K562 (cell line): ENCODE data around the gene SPSB1. TPM values are rescaled to one million over a fixed set of nuclear protein-coding genes. Genes with fewer than 3 reads are reported as not detected.
"Not testable (repeated sequence)": the region's sequence is repeated elsewhere in the genome, so short reads cannot be mapped to it uniquely, and the experiment has no call there.

Experiments
- ATAC-seq: fragments of 200-7000 bp; cut with Tn5 transposase; 3 replicates; pipeline ENCODE4 v1.9.1; 2020; ENCODE audit warnings: moderate library complexity
- BruUV-seq: library from RNA; stranded (reverse); fragments of 400-500 nt; replicated peaks from 2 replicates; lab custom pipeline; 2021; lab: Mats Ljungman, UMichigan
- CTCF ChIA-PET: fragments of 300-600 bp; formaldehyde crosslinking; extraction: SDS; loops from one replicate; lab custom pipeline; 2021; ENCODE audit warnings: low intra/inter-chr PET ratio; lab: Yijun Ruan, JAX
- POLR2A ChIA-PET: fragments of 300-600, 350-650 bp; sonication (Branson Sonifier 250); formaldehyde crosslinking; extraction: SDS; loops from one replicate; lab custom pipeline; 2021; ENCODE audit warnings: antibody characterized with exemption, inconsistent platforms; lab: Yijun Ruan, JAX
- DNase-seq, 4 experiments: peaks; one replicate each; pipeline versions ENCODE4 v3.0.0 to v3.0.0-alpha.2; 2011 to 2018; ENCODE audit warnings: low spot score in 3 of 4, mixed read lengths in 3 of 4; ENCODE audit errors: extremely low read depth in 1 of 4
- FAIRE-seq: peaks from 2 replicates; lab custom pipeline; 2011; peaks lifted over from hg19 to GRCh38; lab: Jason Lieb, UNC
- H2AFZ ChIP-seq: 2 replicates; pipeline ENCODE4 v1.6.0; 2011; ENCODE audit warnings: low read depth, low read length, control low read depth, inconsistent platforms
- H3K27ac ChIP-seq: fragments of 200-600 bp; 3 replicates; pipeline ENCODE4 v1.8.0; 2011; ENCODE audit warnings: low read depth, mild to moderate bottlenecking, control low read depth, inconsistent platforms, low read length, moderate library complexity, mixed read lengths; ENCODE audit errors: extremely low read depth
- H3K27me3 ChIP-seq, 2 experiments: fragments of 300-600 bp in 1 of 2; 2 replicates in 1 of 2; 3 replicates in 1 of 2; pipeline versions ENCODE4 v1.6.0 to v1.8.0; 2011; ENCODE audit warnings: inconsistent platforms in 2 of 2, low read length in 2 of 2, mild to moderate bottlenecking in 1 of 2, mixed read lengths in 1 of 2, moderate library complexity in 1 of 2; ENCODE audit not compliant: control insufficient read depth in 2 of 2, insufficient read depth in 2 of 2
- H3K36me3 ChIP-seq: fragments of 300-600 bp; 3 replicates; pipeline ENCODE4 v1.8.0; 2011; ENCODE audit warnings: mild to moderate bottlenecking, low read length, inconsistent platforms; ENCODE audit not compliant: control insufficient read depth, insufficient read depth
- H3K4me1 ChIP-seq, 2 experiments: fragments of 200-600 bp in 1 of 2; replicated peaks in 1 of 2; 2 replicates in 1 of 2; 3 replicates in 1 of 2; pipeline versions ENCODE4 v1.5.1 to v1.8.0; 2011; ENCODE audit warnings: inconsistent platforms in 2 of 2, low read length in 2 of 2, mild to moderate bottlenecking in 1 of 2, mixed read lengths in 1 of 2, moderate library complexity in 1 of 2; ENCODE audit not compliant: control insufficient read depth in 2 of 2, insufficient read depth in 2 of 2
- H3K4me2 ChIP-seq: 2 replicates; pipeline ENCODE4 v1.6.1; 2011; ENCODE audit warnings: low read length, control low read depth, inconsistent platforms, mixed read lengths; ENCODE audit not compliant: insufficient read depth
- H3K4me3 ChIP-seq: fragments of 200-600 bp; sonication (generic), shearing (Covaris generic); 2 replicates; pipeline ENCODE4 v1.5.1; 2016; ENCODE audit warnings: control low read depth, inconsistent platforms
- H3K79me2 ChIP-seq: fragments of 200-600 bp; 3 replicates; pipeline ENCODE4 v1.8.0; 2011; ENCODE audit warnings: low read length, inconsistent platforms; ENCODE audit not compliant: control insufficient read depth, insufficient read depth
- H3K9ac ChIP-seq, 2 experiments: 2 replicates each; pipeline versions ENCODE4 v1.6.0 to v1.6.1; 2011; ENCODE audit warnings: low read depth in 2 of 2, low read length in 2 of 2, control low read depth in 1 of 2, inconsistent platforms in 1 of 2, mild to moderate bottlenecking in 1 of 2, mixed read lengths in 1 of 2; ENCODE audit not compliant: insufficient read depth in 1 of 2
- H3K9me1 ChIP-seq: one replicate; pipeline ENCODE4 v1.6.0; 2011; ENCODE audit warnings: inconsistent platforms, mild to moderate bottlenecking, low read length, moderate library complexity; ENCODE audit not compliant: control insufficient read depth, insufficient read depth
- H3K9me3 ChIP-seq: replicated peaks from 2 replicates; pipeline ENCODE4 v1.5.1; 2011; ENCODE audit warnings: low read depth, low read length, inconsistent platforms; ENCODE audit not compliant: control insufficient read depth, insufficient read depth
- H4K20me1 ChIP-seq: replicated peaks from 2 replicates; pipeline ENCODE4 v1.6.1; 2011; ENCODE audit warnings: low read length, inconsistent platforms, mixed read lengths; ENCODE audit not compliant: control insufficient read depth, insufficient read depth
- C11orf30 ChIP-seq: fragments of 450-650 bp; IDR thresholded peaks from 2 replicates; pipeline ENCODE4 v1.6.1; 2016; ENCODE audit warnings: low read depth, mild to moderate bottlenecking
- JUND ChIP-seq, 2 experiments: IDR thresholded peaks; 2 replicates in 1 of 2; 3 replicates in 1 of 2; pipeline ENCODE4 v1.6.1; 2011; ENCODE audit warnings: borderline replicate concordance in 2 of 2, low read depth in 2 of 2, low read length in 2 of 2, improper control_type of control experiment in 1 of 2, missing biosample characterization in 1 of 2, missing genetic modification characterization in 1 of 2, missing genetic modification reagents in 1 of 2
- MAFG ChIP-seq: fragments of 450-650 bp; conservative IDR thresholded peaks from 2 replicates; pipeline ENCODE4 v1.6.1; 2016; ENCODE audit warnings: missing genetic modification characterization, missing compliant biosample characterization
- MAFK ChIP-seq: IDR thresholded peaks from 2 replicates; pipeline ENCODE4 v1.6.1; 2011; ENCODE audit warnings: low read length, improper control_type of control experiment
- NFE2 ChIP-seq: IDR thresholded peaks from 2 replicates; pipeline ENCODE4 v1.6.1; 2014; ENCODE audit warnings: antibody characterized with exemption, low read depth
- POU5F1 ChIP-seq: fragments of 150-350 bp; IDR thresholded peaks from 2 replicates; pipeline ENCODE4 v1.6.1; 2014; ENCODE audit warnings: borderline replicate concordance, low read length, low read depth, mild to moderate bottlenecking; ENCODE audit not compliant: partially characterized antibody
- SPI1 ChIP-seq: IDR thresholded peaks from 2 replicates; pipeline ENCODE4 v1.6.1; 2011; ENCODE audit warnings: low read depth, low read length, control low read depth, borderline replicate concordance
- TBL1XR1 ChIP-seq, 2 experiments: IDR thresholded peaks; 2 replicates each; pipeline ENCODE4 v1.6.1; 2012; ENCODE audit warnings: improper control_type of control experiment in 2 of 2, low read length in 2 of 2, mild to moderate bottlenecking in 1 of 2
- ZNF316 ChIP-seq: fragments of 450-650 bp; IDR thresholded peaks from 2 replicates; pipeline ENCODE4 v1.6.1; 2016
- WGBS: fragments of 100-300 bp; shearing (Covaris generic); methylation state at CpG from one replicate; pipeline ENCODE4 v1.1.6; 2016; ENCODE audit warnings: low coverage, mixed read lengths; ENCODE audit not compliant: insufficient coverage; ENCODE audit errors: missing lambda C conversion rate; 5-methylcytosine and 5-hydroxymethylcytosine counted together
- in situ Hi-C: fragments of 300-500 bp; cut with MboI; formaldehyde crosslinking; loops from 4 replicates; pipeline ENCODE4 v1.15.0; 2018; ENCODE audit warnings: inconsistent platforms, mixed read lengths
- intact Hi-C: fragments of 100-400 bp; cut with micrococcal nuclease; formaldehyde crosslinking; loops from 2 replicates; pipeline ENCODE4 v1.14.2; 2022
- polyA plus RNA-seq, 8 experiments: library from polyadenylated mRNA; depleted of rRNA in 4 of 8; stranded (reverse) in 5 of 8; unstranded in 3 of 8; fragments of >200 nt; fragmentation: Nextera tagmentation in 2 of 8; fragmentation: Illumina TruSeq in 1 of 8; extraction: Ambion mirVana in 2 of 8; extraction: Trizol in 1 of 8; gene quantifications; 2 replicates each; pipeline versions ENCODE4 v1.2.1 to v1.2.3, GENCODE V29; 2011 to 2014; ENCODE audit warnings: inconsistent platforms in 1 of 8, missing spikeins in 1 of 8
- total RNA-seq, 7 experiments: library from RNA; depleted of rRNA in 6 of 7; stranded (reverse); fragments of >200 nt in 6 of 7; fragmentation: Illumina TruSeq in 2 of 7; extraction: Trizol in 2 of 7; gene quantifications; 2 replicates each; pipeline versions ENCODE4 v1.2.1 to v1.2.3, GENCODE V29; 2011 to 2021; ENCODE audit warnings: low replicate concordance in 1 of 7

SPSB1 gene
- total and polyA plus RNA-seq, 9 of the 15 experiments (the other 6 are each of a cell fraction or from before 2014, with no cell fraction given): 0.06 to 0.35 (median 0.14) TPM; not detected in 6

- in situ Hi-C loops, ATAC-seq, H3K4me2 ChIP-seq, H2AFZ ChIP-seq, H3K9me3 ChIP-seq, DNase-seq, H3K4me3 ChIP-seq, H3K9me1 ChIP-seq, H3K36me3 ChIP-seq, CTCF ChIA-PET, FAIRE-seq, intact Hi-C loops, BruUV-seq, H3K79me2 ChIP-seq, H3K9ac ChIP-seq, H3K27ac ChIP-seq: not testable (repeated sequence)
- POLR2A ChIA-PET: interaction anchor here (0.6 to 1.7 kb wide), 2 partner anchors 20 to 139 kb away, joined by 3 to 5 read pairs; no protein-coding TSS in a partner anchor
- Histone ChIP-seq H3K27me3 (peaks cover 30 to 80% of the 10 kb centered on the region in 2 experiments; a peak in 4 of 5 replicates), H3K4me1 (peaks cover 0 to 21% of the 10 kb centered on the region in 2 experiments; a peak in 3 of 5 replicates), H4K20me1 (peaks cover 15% of the 10 kb centered on the region)
- WGBS: 22% methylated on average over 10 of the region's 10 CpGs
Measured at GRCh38 chr1:9385392-9385791, 92.7 kb downstream of the SPSB1 start.

- H3K27me3 ChIP-seq: peaks cover 26 to 79% of the 10 kb centered on the region in 2 experiments; a peak in 4 of 5 replicates
- no peaks in the 10 kb centered on the region for H3K9me1 ChIP-seq
- H3K9ac ChIP-seq: no peak overlapping the region
- H3K4me3 ChIP-seq: no peak overlapping the region
- TF ChIP-seq C11orf30 (peak; percentile 58), SPI1 (no peak), MAFG (tag) (peak; percentile 38; the same call in 1 of the 2 replicates), NFE2 (peak; percentile 75), JUND (IDR thresholded peaks at IDR 0.05; ENCODE audit: borderline replicate concordance, low read depth, low read length) (0 out of 2 replicates have a peak, but pooled peaks have one; percentile 8), JUND (tag; IDR thresholded peaks at IDR 0.05; ENCODE audit: borderline replicate concordance, low read depth, low read length) (no peak), MAFK (peak; percentile 32; the same call in 1 of the 2 replicates), ZNF316 (0 out of 2 replicates have a peak, but pooled peaks have one; percentile 35), TBL1XR1 (IDR thresholded peaks at IDR 0.05; ENCODE audit: low read length in 2 of 2) (no peak), POU5F1 (no peak)
- FAIRE-seq (no peak), ATAC-seq (peak; percentile 72), DNase-seq (peak in 2 of 4 experiments; percentile 29 to 57)
- H2AFZ ChIP-seq: peak overlapping the region; percentile 57
- no TSS peak for BruUV-seq
- H4K20me1 ChIP-seq: peaks cover 15% of the 10 kb centered on the region
- CTCF ChIA-PET: no interaction called here
- in situ Hi-C loops (no loop called here), intact Hi-C loops (no loop called here)
- no peak overlapping the region for H3K27ac ChIP-seq
- WGBS: 16% methylated on average over 20 of the region's 20 CpGs
- peaks cover 0 to 21% of the 10 kb centered on the region in 2 experiments; a peak in 3 of 5 replicates for H3K4me1 ChIP-seq
- no peaks in the 10 kb centered on the region for H3K36me3 ChIP-seq
- H3K4me2 ChIP-seq: no peak overlapping the region
- POLR2A ChIA-PET: interaction anchor here (1.1 to 1.7 kb wide), 2 partner anchors 8 to 20 kb away, joined by 3 to 5 read pairs; no protein-coding TSS in a partner anchor
- H3K79me2 ChIP-seq: no peaks in the 10 kb centered on the region
- no peaks in the 10 kb centered on the region for H3K9me3 ChIP-seq
Measured at GRCh38 chr1:9385801-9386573, 93.3 kb downstream of the SPSB1 start.
